RWPE2 (cell line): ENCODE results near the gene JTB.

ENCODE experiments used
- ATAC-seq: fragments of 200-7000 bp; cut with Tn5 transposase; 3 replicates; pipeline ENCODE4 v1.9.1; 2021; ENCODE audit warnings: low read depth
- DNase-seq: peaks from one replicate; pipeline ENCODE4 v3.0.0-alpha.2; 2020; ENCODE audit warnings: low spot score
- H3K27ac ChIP-seq: fragments of 450-650 bp; 2 replicates; pipeline ENCODE4 v1.5.1; 2017; ENCODE audit warnings: mild to moderate bottlenecking; ENCODE audit not compliant: poor library complexity, severe bottlenecking
- H3K27me3 ChIP-seq: fragments of 250-450 bp; sonication (Bioruptor Pico); 2 replicates; pipeline ENCODE4 v1.5.1; 2021; ENCODE audit warnings: mild to moderate bottlenecking, moderate library complexity; ENCODE audit not compliant: insufficient read depth, poor library complexity, severe bottlenecking
- H3K36me3 ChIP-seq: fragments of 250-450 bp; sonication (Bioruptor Pico); 2 replicates; pipeline ENCODE4 v1.5.1; 2020; ENCODE audit warnings: low read depth, mild to moderate bottlenecking, moderate library complexity
- H3K4me1 ChIP-seq: fragments of 250-450 bp; sonication (Bioruptor Pico); 2 replicates; pipeline ENCODE4 v1.5.1; 2021; ENCODE audit warnings: mild to moderate bottlenecking, moderate library complexity; ENCODE audit not compliant: insufficient read depth, poor library complexity, severe bottlenecking
- H3K4me3 ChIP-seq: fragments of 250-450 bp; sonication (Bioruptor Pico); 2 replicates; pipeline ENCODE4 v1.5.1; 2021; ENCODE audit warnings: mild to moderate bottlenecking, moderate library complexity; ENCODE audit not compliant: severe bottlenecking
- H3K9me3 ChIP-seq: fragments of 250-450 bp; sonication (Bioruptor Pico); 2 replicates; pipeline ENCODE4 v1.5.1; 2021; ENCODE audit warnings: mild to moderate bottlenecking, moderate library complexity; ENCODE audit not compliant: severe bottlenecking
- TF ChIP-seq, protein P1 (sequence below): fragments of 450-650 bp; IDR thresholded peaks from one replicate; pipeline ENCODE4 v1.5.1; 2017; ENCODE audit warnings: mild to moderate bottlenecking, moderate library complexity; ENCODE audit not compliant: poor library complexity, severe bottlenecking

JTB gene

GRCh38 chr1:153946622-153947241, 30.7 kb downstream of the JTB start, which contains the start of gene DENND4B:
TSS of gene DENND4B (minus strand) at chr1:153946718. CDS start at chr1:153944374, 2,344 bp downstream.
- DNase-seq (no peak), ATAC-seq (peak; percentile 91)
- Histone ChIP-seq H3K27me3 (no peaks in the 10 kb centered on the region), H3K36me3 (peaks cover 48% of the 10 kb centered on the region), H3K4me1 (no peaks in the 10 kb centered on the region), H3K4me3 (peak within 1 kb of the TSS; percentile 77), H3K27ac (peak within 1 kb of the TSS; percentile 76), H3K9me3 (no peaks in the 10 kb centered on the region)
- TF ChIP-seq, protein P1, sequence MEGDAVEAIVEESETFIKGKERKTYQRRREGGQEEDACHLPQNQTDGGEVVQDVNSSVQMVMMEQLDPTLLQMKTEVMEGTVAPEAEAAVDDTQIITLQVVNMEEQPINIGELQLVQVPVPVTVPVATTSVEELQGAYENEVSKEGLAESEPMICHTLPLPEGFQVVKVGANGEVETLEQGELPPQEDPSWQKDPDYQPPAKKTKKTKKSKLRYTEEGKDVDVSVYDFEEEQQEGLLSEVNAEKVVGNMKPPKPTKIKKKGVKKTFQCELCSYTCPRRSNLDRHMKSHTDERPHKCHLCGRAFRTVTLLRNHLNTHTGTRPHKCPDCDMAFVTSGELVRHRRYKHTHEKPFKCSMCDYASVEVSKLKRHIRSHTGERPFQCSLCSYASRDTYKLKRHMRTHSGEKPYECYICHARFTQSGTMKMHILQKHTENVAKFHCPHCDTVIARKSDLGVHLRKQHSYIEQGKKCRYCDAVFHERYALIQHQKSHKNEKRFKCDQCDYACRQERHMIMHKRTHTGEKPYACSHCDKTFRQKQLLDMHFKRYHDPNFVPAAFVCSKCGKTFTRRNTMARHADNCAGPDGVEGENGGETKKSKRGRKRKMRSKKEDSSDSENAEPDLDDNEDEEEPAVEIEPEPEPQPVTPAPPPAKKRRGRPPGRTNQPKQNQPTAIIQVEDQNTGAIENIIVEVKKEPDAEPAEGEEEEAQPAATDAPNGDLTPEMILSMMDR = peak; percentile 98

DNA sequence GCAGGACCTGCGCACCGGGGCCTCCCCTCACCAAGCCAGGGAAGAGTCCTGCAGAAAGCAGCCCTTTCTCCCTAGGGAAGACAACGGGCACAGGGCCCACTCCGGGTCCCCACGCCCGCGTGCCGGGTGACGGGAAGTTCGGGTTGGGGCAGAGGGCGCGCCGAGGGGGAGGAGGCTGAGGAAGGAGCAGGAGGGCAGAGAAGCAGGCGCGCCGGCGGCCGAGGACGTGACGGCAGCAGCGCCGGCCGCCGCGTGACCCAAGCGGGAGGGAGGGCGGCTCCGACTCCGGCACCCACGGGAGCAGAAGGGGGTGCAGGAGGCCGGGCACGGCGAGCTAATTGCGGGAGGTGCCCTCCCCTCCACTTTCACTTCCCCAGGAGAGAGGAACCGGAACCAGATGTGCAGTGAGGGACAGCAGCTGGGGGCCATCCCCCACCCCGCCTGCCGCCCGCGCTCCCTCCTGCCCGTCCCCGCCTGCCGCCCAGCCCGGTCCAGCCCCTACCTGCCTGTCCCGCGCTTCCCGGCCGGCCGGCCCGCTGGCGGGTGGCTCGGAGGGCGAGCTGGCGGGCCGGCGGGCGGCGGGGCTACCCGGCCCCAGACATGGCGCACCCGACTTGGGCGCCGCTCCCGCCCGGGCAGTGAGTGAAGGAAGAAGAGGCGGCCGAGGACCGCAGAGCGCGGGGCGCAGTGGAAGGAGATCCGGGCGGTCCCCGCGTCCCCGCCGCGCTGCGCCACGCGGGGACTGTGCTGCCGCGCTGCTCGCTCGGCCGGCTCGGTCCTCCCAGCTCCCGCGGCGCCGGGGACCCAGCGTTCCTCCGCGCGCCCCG, 31.5 kb downstream of the JTB start:
- no peak for DNase-seq
- H3K4me1 ChIP-seq = no peaks in the 10 kb centered on the region
- peaks cover 51% of the 10 kb centered on the region for H3K36me3 ChIP-seq

GRCh38 chr1:153945131-153945794, 32.2 kb downstream of the JTB start:
- no peak for DNase-seq
- Histone ChIP-seq H3K27ac (peak overlapping the region; percentile 76), H3K4me3 (peak overlapping the region; percentile 77), H3K36me3 (peaks cover 49% of the 10 kb centered on the region), H3K27me3 (no peaks in the 10 kb centered on the region), H3K4me1 (no peaks in the 10 kb centered on the region), H3K9me3 (no peaks in the 10 kb centered on the region)
- peak; percentile 11; the same call in 2 of the 3 replicates for ATAC-seq
- TF ChIP-seq, protein P1 = no peak

More for the DNA sequence above, 31.5 kb downstream of the JTB start:
- Histone ChIP-seq H3K27me3 (no peaks in the 10 kb centered on the region), H3K4me3 (peak overlapping the region; percentile 77), H3K27ac (peak overlapping the region; percentile 76), H3K9me3 (no peaks in the 10 kb centered on the region)
- peak; percentile 54 for ATAC-seq
- TF ChIP-seq, protein P1 = no peak

GRCh38 chr1:153944827-153945117, 32.7 kb downstream of the JTB start:
- no peaks in the 10 kb centered on the region for H3K27me3 ChIP-seq
- no peak overlapping the region for H3K4me3 ChIP-seq
- TF ChIP-seq, protein P1 = no peak
- H3K27ac ChIP-seq = peak overlapping the region; percentile 76
- peaks cover 49% of the 10 kb centered on the region for H3K36me3 ChIP-seq
- ATAC-seq = no peak
- no peaks in the 10 kb centered on the region for H3K4me1 ChIP-seq
- DNase-seq = no peak
- no peaks in the 10 kb centered on the region for H3K9me3 ChIP-seq
